Measurements from ENCODE around the gene CCDC146.

CCDC146 gene

DNA sequence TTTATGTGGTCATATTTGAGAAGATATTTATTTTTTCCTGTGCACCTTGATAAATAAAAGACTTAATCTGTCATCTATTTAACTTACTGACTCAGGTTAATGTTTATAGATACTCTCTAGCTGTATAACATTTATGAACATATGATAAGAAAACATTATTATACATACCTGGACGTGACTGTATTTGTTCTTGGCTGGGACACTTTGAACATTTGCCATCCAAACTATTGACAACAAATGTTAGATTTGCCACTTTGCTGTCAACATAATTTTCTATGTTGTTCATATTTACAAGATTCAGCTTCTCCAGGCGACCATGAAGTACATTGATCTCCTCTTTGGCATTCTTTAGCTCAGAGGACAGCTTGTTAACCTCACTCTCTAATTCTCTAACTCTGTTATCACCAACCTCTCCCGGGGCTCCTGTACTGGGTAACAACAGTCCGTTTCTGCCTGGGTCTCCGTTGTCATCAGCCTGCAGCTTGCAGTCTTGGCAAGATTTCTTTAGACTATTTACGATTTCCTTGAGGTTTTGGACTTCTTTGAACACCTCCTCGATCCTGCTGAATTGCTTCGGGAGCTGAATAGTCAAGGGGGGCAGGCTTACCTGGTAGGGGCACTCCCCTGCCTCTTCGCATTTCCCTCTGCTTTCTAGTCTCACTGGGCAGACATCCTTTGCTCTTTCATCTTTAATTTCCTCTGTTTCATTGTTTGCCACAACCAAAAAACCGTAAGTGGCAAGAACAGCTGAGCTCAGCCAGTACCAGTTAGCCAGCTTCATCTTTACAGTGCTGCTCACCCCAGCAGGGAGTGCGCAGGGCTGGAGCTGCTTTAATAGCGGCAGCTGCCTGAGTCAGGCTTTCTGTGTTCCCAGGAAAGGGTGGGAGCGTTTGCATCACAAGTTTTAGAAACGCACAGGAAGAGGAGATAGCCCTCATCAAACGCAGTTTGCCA is 76.9 kb downstream of the CCDC146 start, which contains the start of gene FGL2:
TSS of gene FGL2 (minus strand) at position 807 of the 954 bp plus-strand sequence. CDS start at position 781, 26 bp downstream.
- CTCF ChIA-PET = no interaction called here
- TF ChIP-seq CTCF (conservative IDR thresholded peaks at IDR 0.05; ENCODE audit: low read depth) = no peak
- POLR2A ChIA-PET (ENCODE audit: low non-redundant PET) = no interaction called here
- peak; percentile 8 for DNase-seq (ENCODE audit: low spot score)
- H3K27ac ChIP-seq = no peak within 1 kb of the TSS

GRCh38 chr7:77200542-77200941 is 78.1 kb downstream of the CCDC146 start:
- TF ChIP-seq CTCF (conservative IDR thresholded peaks at IDR 0.05; ENCODE audit: low read depth) = no peak
- ChIA-PET POLR2A (ENCODE audit: low non-redundant PET) (interaction anchor here (0.6 kb wide), 1 partner anchor 17 kb away, joined by 3 read pairs; no protein-coding TSS in a partner anchor), CTCF (interaction anchor here (0.7 kb wide), 1 partner anchor 279 kb away, joined by 3 read pairs; no protein-coding TSS in a partner anchor)
- DNase-seq (ENCODE audit: low spot score) = no peak
- no peak overlapping the region for H3K27ac ChIP-seq

DNA sequence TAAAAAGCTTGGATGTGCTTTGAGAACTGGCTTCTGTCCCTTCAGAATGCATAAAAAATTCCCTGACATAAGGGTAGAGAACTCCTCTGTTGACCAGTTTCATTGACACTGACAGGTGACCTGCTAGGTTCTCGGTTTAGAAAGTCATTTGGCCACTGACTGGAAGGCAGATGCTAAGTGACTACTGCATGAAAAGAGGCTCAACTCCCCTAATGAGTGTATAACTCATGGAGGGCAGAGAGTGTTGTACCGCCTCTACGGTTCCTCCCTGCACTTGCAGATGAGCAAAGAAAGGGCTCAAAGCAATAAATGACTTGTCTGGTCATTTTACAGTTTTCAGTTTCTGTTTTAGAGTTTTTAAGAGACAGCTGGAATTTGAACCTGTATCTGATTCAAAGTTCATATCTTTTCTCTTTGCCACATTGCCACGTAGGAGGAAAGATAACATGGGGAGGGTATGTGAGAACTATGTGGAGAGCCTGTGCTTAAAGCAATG is 80.1 kb downstream of the CCDC146 start:
- no peak overlapping the region for H3K27ac ChIP-seq
- CTCF ChIA-PET = interaction anchor here (0.6 kb wide), 1 partner anchor 45 kb away, joined by 4 read pairs; no protein-coding TSS in a partner anchor
- POLR2A ChIA-PET (ENCODE audit: low non-redundant PET) = no interaction called here
- DNase-seq (ENCODE audit: low spot score) = no peak
- TF ChIP-seq CTCF (conservative IDR thresholded peaks at IDR 0.05; ENCODE audit: low read depth) = no peak

- H3K27ac ChIP-seq = no peak overlapping the region
- POLR2A ChIA-PET (ENCODE audit: low non-redundant PET) = no interaction called here
- no peak for TF ChIP-seq CTCF (conservative IDR thresholded peaks at IDR 0.05; ENCODE audit: low read depth)
- DNase-seq (ENCODE audit: low spot score) = no peak
- CTCF ChIA-PET = no interaction called here
These were observed 83.3 kb downstream of the CCDC146 start for GRCh38 chr7:77205706-77206105.

DNA sequence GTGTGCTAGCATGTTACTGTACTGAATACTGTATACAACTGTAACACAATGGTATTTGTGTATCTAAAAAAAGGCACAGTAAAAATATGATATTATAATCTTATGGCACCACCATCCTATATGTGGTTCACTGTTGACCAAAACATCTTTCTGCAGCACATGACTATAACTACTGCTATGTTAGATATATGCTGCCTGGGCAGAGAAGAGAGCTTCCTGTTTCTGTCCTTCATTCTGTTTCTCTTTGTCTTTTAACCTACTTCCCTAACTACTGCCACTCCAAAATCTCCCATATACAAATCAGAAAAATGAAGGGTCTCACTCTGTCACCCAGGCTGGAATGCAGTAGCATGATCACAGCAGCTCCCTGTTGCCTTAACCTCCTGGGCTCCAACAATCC is 86.0 kb downstream of the CCDC146 start:
- ChIA-PET CTCF (no interaction called here), POLR2A (ENCODE audit: low non-redundant PET) (no interaction called here)
- no peak overlapping the region for H3K27ac ChIP-seq
- no peak for TF ChIP-seq CTCF (conservative IDR thresholded peaks at IDR 0.05; ENCODE audit: low read depth)
- DNase-seq (ENCODE audit: low spot score) = no peak

GRCh38 chr7:77209479-77210139 is 87.2 kb downstream of the CCDC146 start:
- no peak for DNase-seq (ENCODE audit: low spot score)
- H3K27ac ChIP-seq = no peak overlapping the region
- ChIA-PET POLR2A (ENCODE audit: low non-redundant PET) (no interaction called here), CTCF (no interaction called here)
- TF ChIP-seq CTCF (conservative IDR thresholded peaks at IDR 0.05; ENCODE audit: low read depth) = no peak
